ENCODE data around the gene YARS2. TPM values are rescaled to one million over a fixed set of nuclear protein-coding genes. Genes with fewer than 3 reads are reported as not detected.

Gene YARS2
- total and polyA plus RNA-seq, 9 of the 15 experiments (the other 6 are each of a cell fraction or from before 2014, with no cell fraction given) = 15.2 to 40.9 (median 28.7) TPM

DNA sequence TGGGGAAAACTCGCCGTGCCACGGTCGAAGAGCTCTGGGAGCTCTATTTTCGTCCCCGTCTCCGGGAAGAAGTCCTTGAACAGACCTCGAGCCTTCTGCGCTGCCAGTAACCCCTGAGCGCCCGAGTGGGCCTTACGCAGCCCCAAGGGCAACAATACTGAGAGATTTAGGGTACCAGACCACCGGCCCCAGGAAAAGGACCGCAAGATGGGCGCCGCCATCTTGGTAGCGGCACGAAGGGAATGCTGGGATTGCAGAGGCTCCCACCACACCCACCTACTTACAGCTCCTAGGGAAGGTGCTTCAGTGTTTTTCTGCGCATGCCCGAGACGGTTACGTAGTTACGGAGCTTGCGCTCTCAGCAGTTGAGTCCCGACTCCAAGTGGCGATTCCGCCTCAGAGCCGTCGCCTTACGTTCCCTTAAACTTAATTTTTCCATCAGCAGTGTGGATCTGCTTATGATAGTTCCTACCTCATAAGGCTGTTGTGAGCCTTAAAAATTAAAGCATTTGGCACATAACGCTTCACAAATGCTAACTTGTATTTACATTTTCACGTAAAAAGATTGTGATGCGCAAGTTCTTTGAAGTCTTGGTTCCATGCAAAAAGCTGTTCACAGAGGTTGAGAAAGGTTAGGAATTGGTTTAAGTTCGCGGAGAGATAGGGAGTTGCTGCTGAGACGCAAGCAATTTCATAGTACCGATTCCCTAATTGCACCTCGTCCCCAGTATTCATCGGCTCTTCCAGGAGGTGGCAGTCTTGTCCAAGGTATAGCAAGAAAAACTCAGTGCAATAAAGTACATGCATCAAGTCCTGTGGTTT lies at the start of gene YARS2 (continued):
- TF ChIP-seq FOXA1 (IDR thresholded peaks at IDR 0.05; ENCODE audit: borderline replicate concordance) (no peak), PML (IDR thresholded peaks at IDR 0.05; ENCODE audit: low read length) (peak; percentile 77), NUFIP1 (IDR thresholded peaks at IDR 0.05; ENCODE audit: partially characterized antibody) (no peak), NFYB (IDR thresholded peaks at IDR 0.05; ENCODE audit: extremely low read depth, insufficient read length) (no peak), ZNF717 (CRISPR knock-in tag; IDR thresholded peaks at IDR 0.05) (0 out of 2 replicates have a peak, but pooled peaks have one; percentile 36), OTX1 (CRISPR knock-in tag; IDR thresholded peaks at IDR 0.05) (0 out of 2 replicates have a peak, but pooled peaks have one; percentile 26), TCF7 (IDR thresholded peaks at IDR 0.05; ENCODE audit: borderline replicate concordance) (no peak), RBM34 (IDR thresholded peaks at IDR 0.05; ENCODE audit: borderline replicate concordance, insufficient read depth, low read length) (no peak)
- TF ChIP-seq, protein P1, sequence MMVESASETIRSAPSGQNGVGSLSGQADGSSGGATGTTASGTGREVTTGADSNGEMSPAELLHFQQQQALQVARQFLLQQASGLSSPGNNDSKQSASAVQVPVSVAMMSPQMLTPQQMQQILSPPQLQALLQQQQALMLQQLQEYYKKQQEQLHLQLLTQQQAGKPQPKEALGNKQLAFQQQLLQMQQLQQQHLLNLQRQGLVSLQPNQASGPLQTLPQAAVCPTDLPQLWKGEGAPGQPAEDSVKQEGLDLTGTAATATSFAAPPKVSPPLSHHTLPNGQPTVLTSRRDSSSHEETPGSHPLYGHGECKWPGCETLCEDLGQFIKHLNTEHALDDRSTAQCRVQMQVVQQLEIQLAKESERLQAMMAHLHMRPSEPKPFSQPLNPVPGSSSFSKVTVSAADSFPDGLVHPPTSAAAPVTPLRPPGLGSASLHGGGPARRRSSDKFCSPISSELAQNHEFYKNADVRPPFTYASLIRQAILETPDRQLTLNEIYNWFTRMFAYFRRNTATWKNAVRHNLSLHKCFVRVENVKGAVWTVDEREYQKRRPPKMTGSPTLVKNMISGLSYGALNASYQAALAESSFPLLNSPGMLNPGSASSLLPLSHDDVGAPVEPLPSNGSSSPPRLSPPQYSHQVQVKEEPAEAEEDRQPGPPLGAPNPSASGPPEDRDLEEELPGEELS (CRISPR knock-in tag; IDR thresholded peaks at IDR 0.05; ENCODE audit: borderline replicate concordance) = no peak
- TF ChIP-seq, protein P2, sequence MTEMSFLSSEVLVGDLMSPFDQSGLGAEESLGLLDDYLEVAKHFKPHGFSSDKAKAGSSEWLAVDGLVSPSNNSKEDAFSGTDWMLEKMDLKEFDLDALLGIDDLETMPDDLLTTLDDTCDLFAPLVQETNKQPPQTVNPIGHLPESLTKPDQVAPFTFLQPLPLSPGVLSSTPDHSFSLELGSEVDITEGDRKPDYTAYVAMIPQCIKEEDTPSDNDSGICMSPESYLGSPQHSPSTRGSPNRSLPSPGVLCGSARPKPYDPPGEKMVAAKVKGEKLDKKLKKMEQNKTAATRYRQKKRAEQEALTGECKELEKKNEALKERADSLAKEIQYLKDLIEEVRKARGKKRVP (CRISPR knock-in tag; IDR thresholded peaks at IDR 0.05) = no peak
- TF ChIP-seq, protein P3, sequence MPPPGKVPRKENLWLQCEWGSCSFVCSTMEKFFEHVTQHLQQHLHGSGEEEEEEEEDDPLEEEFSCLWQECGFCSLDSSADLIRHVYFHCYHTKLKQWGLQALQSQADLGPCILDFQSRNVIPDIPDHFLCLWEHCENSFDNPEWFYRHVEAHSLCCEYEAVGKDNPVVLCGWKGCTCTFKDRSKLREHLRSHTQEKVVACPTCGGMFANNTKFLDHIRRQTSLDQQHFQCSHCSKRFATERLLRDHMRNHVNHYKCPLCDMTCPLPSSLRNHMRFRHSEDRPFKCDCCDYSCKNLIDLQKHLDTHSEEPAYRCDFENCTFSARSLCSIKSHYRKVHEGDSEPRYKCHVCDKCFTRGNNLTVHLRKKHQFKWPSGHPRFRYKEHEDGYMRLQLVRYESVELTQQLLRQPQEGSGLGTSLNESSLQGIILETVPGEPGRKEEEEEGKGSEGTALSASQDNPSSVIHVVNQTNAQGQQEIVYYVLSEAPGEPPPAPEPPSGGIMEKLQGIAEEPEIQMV (tag; conservative IDR thresholded peaks at IDR 0.05; ENCODE audit: low read depth) = no peak
- TF ChIP-seq, protein P4, sequence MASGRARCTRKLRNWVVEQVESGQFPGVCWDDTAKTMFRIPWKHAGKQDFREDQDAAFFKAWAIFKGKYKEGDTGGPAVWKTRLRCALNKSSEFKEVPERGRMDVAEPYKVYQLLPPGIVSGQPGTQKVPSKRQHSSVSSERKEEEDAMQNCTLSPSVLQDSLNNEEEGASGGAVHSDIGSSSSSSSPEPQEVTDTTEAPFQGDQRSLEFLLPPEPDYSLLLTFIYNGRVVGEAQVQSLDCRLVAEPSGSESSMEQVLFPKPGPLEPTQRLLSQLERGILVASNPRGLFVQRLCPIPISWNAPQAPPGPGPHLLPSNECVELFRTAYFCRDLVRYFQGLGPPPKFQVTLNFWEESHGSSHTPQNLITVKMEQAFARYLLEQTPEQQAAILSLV (tag; IDR thresholded peaks at IDR 0.05) = no peak
- TF ChIP-seq, protein P5, sequence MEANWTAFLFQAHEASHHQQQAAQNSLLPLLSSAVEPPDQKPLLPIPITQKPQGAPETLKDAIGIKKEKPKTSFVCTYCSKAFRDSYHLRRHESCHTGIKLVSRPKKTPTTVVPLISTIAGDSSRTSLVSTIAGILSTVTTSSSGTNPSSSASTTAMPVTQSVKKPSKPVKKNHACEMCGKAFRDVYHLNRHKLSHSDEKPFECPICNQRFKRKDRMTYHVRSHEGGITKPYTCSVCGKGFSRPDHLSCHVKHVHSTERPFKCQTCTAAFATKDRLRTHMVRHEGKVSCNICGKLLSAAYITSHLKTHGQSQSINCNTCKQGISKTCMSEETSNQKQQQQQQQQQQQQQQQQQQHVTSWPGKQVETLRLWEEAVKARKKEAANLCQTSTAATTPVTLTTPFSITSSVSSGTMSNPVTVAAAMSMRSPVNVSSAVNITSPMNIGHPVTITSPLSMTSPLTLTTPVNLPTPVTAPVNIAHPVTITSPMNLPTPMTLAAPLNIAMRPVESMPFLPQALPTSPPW (CRISPR knock-in tag; IDR thresholded peaks at IDR 0.05) = no peak; the same call in 1 of the 2 replicates

Data from K562 (cell line).